ENCODE results near the gene HBEGF.
"Not testable (repeated sequence)": the region's sequence is repeated elsewhere in the genome, so short reads cannot be mapped to it uniquely, and the experiment has no call there.

Gene HBEGF

DNA sequence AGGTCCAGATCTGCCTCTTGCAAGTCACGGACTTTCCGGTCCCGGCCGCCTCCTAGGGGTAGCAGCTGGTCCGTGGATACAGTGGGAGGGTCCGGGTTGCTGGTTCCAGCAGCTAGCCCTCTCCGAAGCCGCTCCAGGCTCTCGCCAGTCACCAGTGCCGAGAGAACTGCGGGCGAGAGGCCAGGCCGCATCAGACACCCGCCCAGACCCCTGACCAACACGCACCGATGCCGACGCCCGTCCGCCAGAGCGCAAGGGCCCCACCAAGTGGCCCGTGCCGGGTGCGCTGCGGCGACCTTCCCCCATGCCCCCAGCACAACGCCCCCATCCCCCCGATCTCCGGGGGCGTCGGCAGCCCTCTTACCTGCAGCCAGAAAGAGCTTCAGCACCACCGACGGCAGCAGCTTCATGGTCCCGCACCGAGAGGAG is 470 bp downstream of the HBEGF start:
- Histone ChIP-seq H3K9me3 (ENCODE audit: insufficient read depth, low read depth, low read length) (no peaks in the 10 kb centered on the region), H3K27me3 (ENCODE audit: insufficient read depth, low read length) (peaks cover 15% of the 10 kb centered on the region), H3K27ac (ENCODE audit: low read depth, low read length) (no peak overlapping the region; the same call in 1 of the 2 replicates), H3K9ac (ENCODE audit: low read depth, low read length) (peak overlapping the region; percentile 75), H3K4me1 (ENCODE audit: insufficient read depth, low read length) (peaks cover 16% of the 10 kb centered on the region), H3K4me3 (ENCODE audit: low read length) (peak overlapping the region; percentile 84), H3K36me3 (ENCODE audit: insufficient read depth, low read length) (peaks cover 4% of the 10 kb centered on the region; the same call in 1 of the 2 replicates)
- WGBS: 3% methylated on average over 35 of the region's 35 CpGs

DNA sequence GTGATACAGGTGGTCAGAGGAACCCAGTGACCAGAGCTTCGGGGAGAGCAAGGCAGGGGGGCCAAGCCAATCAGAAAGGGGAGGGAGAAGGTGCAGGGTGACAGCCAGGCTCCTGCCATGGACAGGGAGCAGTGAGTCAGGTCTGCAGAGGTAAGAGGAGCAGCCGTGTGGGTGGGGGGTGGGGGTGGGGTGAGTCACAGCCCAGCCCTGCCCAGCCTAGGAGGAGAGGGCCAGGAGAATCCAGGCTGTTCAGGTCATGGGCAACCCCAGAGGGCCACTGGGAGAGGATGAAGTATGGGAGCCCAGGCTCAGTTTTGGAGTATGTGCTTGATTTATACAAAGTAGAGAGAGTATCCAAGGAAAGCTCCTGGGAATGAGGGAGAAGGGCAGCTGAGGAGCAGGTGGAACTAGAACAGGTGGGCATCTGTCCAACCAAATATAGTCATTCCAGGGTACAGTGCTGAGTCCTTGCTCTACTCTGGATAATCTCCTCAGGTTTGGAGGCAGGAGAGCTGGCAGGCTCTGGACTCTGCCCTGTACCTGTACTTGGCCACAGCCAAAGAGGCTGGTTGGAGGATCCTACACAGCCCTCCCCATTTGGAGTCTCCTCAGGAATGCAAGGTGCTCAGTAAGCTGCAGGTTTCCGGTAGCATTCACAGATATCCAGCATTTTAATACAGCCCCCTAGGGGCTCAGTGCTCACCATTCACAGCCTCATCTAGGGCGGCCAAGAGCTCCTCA is 1.6 kb downstream of the HBEGF start:
- Histone ChIP-seq H3K36me3 (ENCODE audit: insufficient read depth, low read length) (peaks cover 4% of the 10 kb centered on the region; the same call in 1 of the 2 replicates), H3K27ac (ENCODE audit: low read depth, low read length) (no peak overlapping the region), H3K4me3 (ENCODE audit: low read length) (peak overlapping the region; percentile 84; the same call in 1 of the 2 replicates), H3K27me3 (ENCODE audit: insufficient read depth, low read length) (peaks cover 15% of the 10 kb centered on the region), H3K9ac (ENCODE audit: low read depth, low read length) (no peak overlapping the region), H3K4me1 (ENCODE audit: insufficient read depth, low read length) (peaks cover 16% of the 10 kb centered on the region), H3K9me3 (ENCODE audit: insufficient read depth, low read depth, low read length) (no peaks in the 10 kb centered on the region)
- WGBS: 56% methylated on average over 4 of the region's 4 CpGs

DNA sequence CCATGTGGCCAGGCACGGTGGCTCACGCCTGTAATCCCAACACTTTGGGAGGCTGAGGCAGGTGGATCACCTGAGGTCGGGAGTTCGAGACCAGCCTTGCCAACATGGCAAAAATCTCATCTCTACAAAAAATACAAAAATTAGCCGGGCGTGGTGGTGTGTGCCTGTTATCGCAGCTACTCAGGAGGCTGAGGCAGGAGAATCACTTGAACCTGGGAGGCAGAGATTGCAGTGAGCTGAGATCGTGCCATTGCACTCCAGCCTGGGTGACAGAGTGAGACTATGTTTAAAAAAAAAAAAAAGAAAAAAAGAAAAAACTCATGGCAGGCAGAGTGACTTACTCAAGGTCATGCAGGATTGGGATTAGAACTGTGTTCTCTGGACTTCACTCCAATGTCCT is 2.6 kb downstream of the HBEGF start:
- peaks cover 16% of the 10 kb centered on the region for H3K4me1 ChIP-seq (ENCODE audit: insufficient read depth, low read length)
- not testable (repeated sequence) for H3K4me3 ChIP-seq (ENCODE audit: low read length); H3K36me3 ChIP-seq (ENCODE audit: insufficient read depth, low read length); H3K9ac ChIP-seq (ENCODE audit: low read depth, low read length); H3K27ac ChIP-seq (ENCODE audit: low read depth, low read length); H3K9me3 ChIP-seq (ENCODE audit: insufficient read depth, low read depth, low read length)
- WGBS: 95% methylated on average over 8 of the region's 8 CpGs
- peaks cover 15% of the 10 kb centered on the region for H3K27me3 ChIP-seq (ENCODE audit: insufficient read depth, low read length)

DNA sequence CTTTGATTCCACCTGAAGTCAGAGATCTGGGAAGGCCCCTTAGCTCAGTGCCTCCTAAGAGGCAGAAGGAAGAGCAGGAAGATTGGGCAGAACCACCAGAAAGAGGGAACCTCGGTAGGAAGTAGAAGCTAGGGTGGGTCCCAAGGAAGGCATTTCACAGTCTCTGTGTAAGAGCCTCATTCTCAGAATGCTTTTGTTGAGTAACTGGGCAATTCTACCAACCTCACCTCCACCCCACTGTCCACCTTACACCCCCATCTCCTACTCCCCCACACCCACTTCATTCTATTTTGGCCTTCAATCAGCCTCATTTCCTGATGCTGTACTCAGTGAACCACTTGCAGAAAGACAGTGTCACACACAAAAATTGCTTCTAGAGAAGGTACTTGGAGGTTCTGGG is 3.5 kb downstream of the HBEGF start:
- Histone ChIP-seq H3K9ac (ENCODE audit: low read depth, low read length) (no peak overlapping the region), H3K27ac (ENCODE audit: low read depth, low read length) (no peak overlapping the region), H3K9me3 (ENCODE audit: insufficient read depth, low read depth, low read length) (no peaks in the 10 kb centered on the region), H3K4me1 (ENCODE audit: insufficient read depth, low read length) (peaks cover 21% of the 10 kb centered on the region), H3K4me3 (ENCODE audit: low read length) (no peak overlapping the region), H3K27me3 (ENCODE audit: insufficient read depth, low read length) (peaks cover 15% of the 10 kb centered on the region), H3K36me3 (ENCODE audit: insufficient read depth, low read length) (peaks cover 4% of the 10 kb centered on the region; the same call in 1 of the 2 replicates)
- WGBS: 95% methylated on average over 1 of the region's 1 CpG

DNA sequence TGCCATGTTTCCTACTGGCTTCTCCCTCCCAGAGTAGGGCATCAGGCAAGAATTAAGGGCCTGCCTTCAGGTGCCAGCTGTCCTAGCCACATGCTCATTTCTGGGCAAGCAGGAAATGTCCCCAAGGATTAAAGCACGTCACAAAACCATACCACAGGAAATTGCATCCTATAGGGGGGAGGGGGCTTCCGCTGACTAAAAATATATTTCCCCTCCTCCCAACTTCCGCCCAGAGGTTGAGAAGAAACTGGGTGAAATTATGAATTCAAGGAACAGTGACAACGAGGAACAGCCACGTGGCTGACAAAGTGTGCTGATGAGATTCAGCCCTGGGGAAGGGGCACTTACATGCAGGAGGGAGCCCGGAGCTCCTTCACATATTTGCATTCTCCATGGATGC is 4.1 kb downstream of the HBEGF start:
- Histone ChIP-seq H3K4me3 (ENCODE audit: low read length) (no peak overlapping the region), H3K9ac (ENCODE audit: low read depth, low read length) (no peak overlapping the region), H3K4me1 (ENCODE audit: insufficient read depth, low read length) (peaks cover 21% of the 10 kb centered on the region), H3K27me3 (ENCODE audit: insufficient read depth, low read length) (peaks cover 15% of the 10 kb centered on the region), H3K36me3 (ENCODE audit: insufficient read depth, low read length) (peaks cover 4% of the 10 kb centered on the region; the same call in 1 of the 2 replicates), H3K9me3 (ENCODE audit: insufficient read depth, low read depth, low read length) (no peaks in the 10 kb centered on the region), H3K27ac (ENCODE audit: low read depth, low read length) (no peak overlapping the region)
- 80% methylated on average over 4 of the region's 6 CpGs for WGBS

DNA sequence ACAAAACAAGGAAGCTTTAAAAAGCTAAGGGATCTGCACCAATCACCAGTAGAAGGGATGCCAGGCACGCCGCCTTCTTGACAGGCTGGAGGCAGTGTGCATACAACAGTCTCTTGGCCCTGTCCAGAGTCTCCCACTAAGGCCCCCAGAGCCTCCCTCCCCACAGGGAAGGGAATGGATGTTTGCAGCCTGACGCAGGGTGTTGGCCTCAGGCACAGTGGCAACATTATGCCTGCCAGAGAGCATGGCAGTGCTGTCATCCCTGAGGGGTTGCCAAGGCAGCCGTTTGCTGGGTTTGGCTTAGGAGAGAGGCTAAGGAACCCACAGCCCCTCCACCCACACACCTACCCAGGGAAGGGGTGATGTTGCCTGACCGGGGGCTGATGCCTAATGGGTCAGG is 4.8 kb downstream of the HBEGF start:
- Histone ChIP-seq H3K9ac (ENCODE audit: low read depth, low read length) (no peak overlapping the region), H3K27ac (ENCODE audit: low read depth, low read length) (no peak overlapping the region), H3K4me1 (ENCODE audit: insufficient read depth, low read length) (peaks cover 15% of the 10 kb centered on the region), H3K27me3 (ENCODE audit: insufficient read depth, low read length) (peaks cover 15% of the 10 kb centered on the region), H3K9me3 (ENCODE audit: insufficient read depth, low read depth, low read length) (no peaks in the 10 kb centered on the region), H3K36me3 (ENCODE audit: insufficient read depth, low read length) (peaks cover 4% of the 10 kb centered on the region; the same call in 1 of the 2 replicates), H3K4me3 (ENCODE audit: low read length) (no peak overlapping the region)
- 95% methylated on average over 5 of the region's 5 CpGs for WGBS

DNA sequence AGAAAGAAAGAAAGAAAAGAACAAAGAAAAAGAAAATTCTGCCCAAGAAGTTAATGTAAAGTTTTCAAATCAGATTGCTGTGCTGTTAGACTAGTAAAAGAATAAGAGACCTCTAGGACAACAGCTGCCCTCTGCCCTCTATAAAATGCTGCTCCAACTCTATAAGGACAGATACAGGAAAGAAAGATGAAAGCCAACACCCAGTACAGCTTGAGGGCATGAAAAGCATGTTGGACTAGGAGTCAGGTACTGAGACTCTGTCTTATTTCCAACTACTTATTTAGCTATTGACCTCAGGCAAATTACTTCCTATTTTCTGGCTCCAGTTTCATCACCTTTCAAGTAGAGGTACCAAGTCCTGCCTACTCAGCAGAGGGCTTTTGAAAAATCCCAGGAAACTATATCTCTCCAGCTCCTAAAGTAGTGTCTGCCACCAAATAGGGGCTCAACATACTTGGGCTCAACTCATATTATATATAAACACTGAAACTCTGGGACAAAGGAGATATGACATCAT is 5.7 kb downstream of the HBEGF start:
- H3K27ac ChIP-seq (ENCODE audit: low read depth, low read length): no peak overlapping the region

DNA sequence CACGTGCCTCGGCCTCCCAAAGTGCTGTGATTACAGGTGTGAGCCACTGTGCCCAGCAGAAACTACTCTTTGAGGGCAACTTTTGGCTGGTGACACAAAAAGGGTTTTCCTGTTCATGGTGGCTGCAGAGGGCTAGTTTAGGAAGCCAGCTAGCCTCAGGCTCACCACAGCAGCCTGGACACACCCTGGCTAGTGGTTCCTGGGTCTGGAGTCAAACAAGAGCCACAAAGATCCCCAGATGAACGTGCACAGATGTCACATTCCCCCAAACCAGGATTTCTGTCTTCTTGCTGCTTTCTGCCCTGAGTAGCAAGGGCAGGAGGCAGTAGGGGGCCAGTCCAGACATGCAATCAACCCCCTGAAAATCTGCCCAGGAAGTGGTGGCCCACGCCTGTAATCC is 6.8 kb downstream of the HBEGF start:
- Histone ChIP-seq H3K27ac (ENCODE audit: low read depth, low read length) (no peak overlapping the region), H3K36me3 (ENCODE audit: insufficient read depth, low read length) (peaks cover 8% of the 10 kb centered on the region), H3K27me3 (ENCODE audit: insufficient read depth, low read length) (no peaks in the 10 kb centered on the region), H3K4me3 (ENCODE audit: low read length) (no peak overlapping the region), H3K4me1 (ENCODE audit: insufficient read depth, low read length) (0 out of 2 replicates have a peak, but pooled peaks cover 5% of the 10 kb centered on the region), H3K9me3 (ENCODE audit: insufficient read depth, low read depth, low read length) (no peaks in the 10 kb centered on the region), H3K9ac (ENCODE audit: low read depth, low read length) (no peak overlapping the region)
- 87% methylated on average over 4 of the region's 4 CpGs for WGBS

More for the DNA sequence above, 5.7 kb downstream of the HBEGF start:
- peaks cover 4% of the 10 kb centered on the region; the same call in 1 of the 2 replicates for H3K36me3 ChIP-seq (ENCODE audit: insufficient read depth, low read length)
- no peaks in the 10 kb centered on the region for H3K9me3 ChIP-seq (ENCODE audit: insufficient read depth, low read depth, low read length)
- no peak overlapping the region for H3K4me3 ChIP-seq (ENCODE audit: low read length)
- no peak overlapping the region for H3K9ac ChIP-seq (ENCODE audit: low read depth, low read length)
- H3K4me1 ChIP-seq (ENCODE audit: insufficient read depth, low read length): peaks cover 14% of the 10 kb centered on the region
- H3K27me3 ChIP-seq (ENCODE audit: insufficient read depth, low read length): peaks cover 9% of the 10 kb centered on the region

DNA sequence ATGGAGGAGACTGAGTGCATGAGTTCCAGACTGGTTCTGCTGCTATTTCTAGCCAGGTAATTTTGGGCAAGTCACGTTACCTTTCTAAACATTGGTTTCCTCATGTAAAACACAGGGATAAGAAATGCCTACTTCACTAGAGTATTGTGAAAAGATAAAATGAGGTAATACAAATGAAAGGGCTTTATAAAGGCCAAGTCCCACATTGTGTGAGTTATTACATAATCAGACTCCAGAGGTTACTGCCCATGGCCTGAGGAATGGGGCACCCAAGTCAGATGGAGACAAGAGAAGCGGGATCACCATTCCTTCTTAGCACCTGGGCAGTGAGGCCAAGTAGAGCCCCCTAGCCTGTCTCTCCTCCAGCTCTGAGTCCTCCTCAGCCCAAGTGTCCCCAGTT is 7.5 kb downstream of the HBEGF start:
- WGBS: 97% methylated on average over 2 of the region's 2 CpGs
- Histone ChIP-seq H3K4me3 (ENCODE audit: low read length) (no peak overlapping the region), H3K27ac (ENCODE audit: low read depth, low read length) (no peak overlapping the region), H3K27me3 (ENCODE audit: insufficient read depth, low read length) (no peaks in the 10 kb centered on the region), H3K4me1 (ENCODE audit: insufficient read depth, low read length) (0 out of 2 replicates have a peak, but pooled peaks cover 5% of the 10 kb centered on the region), H3K36me3 (ENCODE audit: insufficient read depth, low read length) (peaks cover 13% of the 10 kb centered on the region), H3K9ac (ENCODE audit: low read depth, low read length) (no peak overlapping the region), H3K9me3 (ENCODE audit: insufficient read depth, low read depth, low read length) (no peaks in the 10 kb centered on the region)

DNA sequence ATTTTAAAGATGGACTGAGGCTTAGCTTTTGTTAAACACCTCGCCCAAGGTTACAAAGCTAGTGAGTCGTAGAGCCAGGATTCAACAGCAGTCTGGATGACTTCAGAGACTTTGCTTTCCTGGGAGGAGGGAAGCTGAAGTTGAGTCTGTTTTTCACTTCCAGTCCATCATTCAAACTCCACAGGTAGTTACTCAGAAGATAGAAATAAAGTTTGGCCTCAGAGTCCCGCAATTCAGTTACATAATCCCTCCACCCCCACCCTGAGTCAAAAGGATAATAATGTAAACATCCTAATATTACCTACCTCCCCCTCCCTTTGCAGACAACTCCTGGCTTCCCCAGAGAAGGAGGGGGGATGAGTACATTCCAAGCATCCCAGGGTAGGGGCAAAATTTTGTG is 8.1 kb downstream of the HBEGF start:
- Histone ChIP-seq H3K4me1 (ENCODE audit: insufficient read depth, low read length) (0 out of 2 replicates have a peak, but pooled peaks cover 5% of the 10 kb centered on the region), H3K27ac (ENCODE audit: low read depth, low read length) (no peak overlapping the region), H3K36me3 (ENCODE audit: insufficient read depth, low read length) (peaks cover 16% of the 10 kb centered on the region), H3K9ac (ENCODE audit: low read depth, low read length) (no peak overlapping the region), H3K27me3 (ENCODE audit: insufficient read depth, low read length) (no peaks in the 10 kb centered on the region), H3K4me3 (ENCODE audit: low read length) (no peak overlapping the region), H3K9me3 (ENCODE audit: insufficient read depth, low read depth, low read length) (no peaks in the 10 kb centered on the region)
- WGBS: 80% methylated on average over 3 of the region's 3 CpGs

DNA sequence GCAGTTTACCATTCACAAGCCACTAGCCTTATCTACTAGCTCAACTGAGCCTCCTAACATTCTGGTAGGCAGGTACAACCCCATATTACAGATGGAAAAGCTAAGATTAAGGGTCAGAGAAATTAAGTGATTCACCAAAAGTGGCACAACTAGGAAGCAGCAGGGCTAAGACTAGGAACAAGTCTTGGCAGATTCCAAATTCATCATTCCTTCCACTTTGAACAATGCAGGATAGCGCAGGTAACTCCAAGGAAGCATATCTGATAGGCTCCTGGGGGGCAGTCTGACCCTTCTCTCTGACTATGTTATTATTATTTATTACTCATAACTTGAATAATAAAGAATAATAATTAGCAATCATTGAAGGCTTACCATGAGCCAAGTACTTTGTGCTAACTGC is 8.5 kb downstream of the HBEGF start:
- no peak overlapping the region for H3K4me3 ChIP-seq (ENCODE audit: low read length)
- WGBS: 91% methylated on average over 1 of the region's 1 CpG
- no peaks in the 10 kb centered on the region for H3K9me3 ChIP-seq (ENCODE audit: insufficient read depth, low read depth, low read length)
- no peak overlapping the region for H3K9ac ChIP-seq (ENCODE audit: low read depth, low read length)
- H3K36me3 ChIP-seq (ENCODE audit: insufficient read depth, low read length): peaks cover 16% of the 10 kb centered on the region
- 0 out of 2 replicates have a peak, but pooled peaks cover 5% of the 10 kb centered on the region for H3K4me1 ChIP-seq (ENCODE audit: insufficient read depth, low read length)
- no peaks in the 10 kb centered on the region for H3K27me3 ChIP-seq (ENCODE audit: insufficient read depth, low read length)
- H3K27ac ChIP-seq (ENCODE audit: low read depth, low read length): no peak overlapping the region

Data from HUES64 (cell line).